ENCODE measurements around the gene FAT1. TPM values are rescaled to one million over a fixed set of nuclear protein-coding genes. Genes with fewer than 3 reads are reported as not detected.

The FAT1 gene
- total RNA-seq, 1 donor from 2014 or later: 106 TPM

DNA sequence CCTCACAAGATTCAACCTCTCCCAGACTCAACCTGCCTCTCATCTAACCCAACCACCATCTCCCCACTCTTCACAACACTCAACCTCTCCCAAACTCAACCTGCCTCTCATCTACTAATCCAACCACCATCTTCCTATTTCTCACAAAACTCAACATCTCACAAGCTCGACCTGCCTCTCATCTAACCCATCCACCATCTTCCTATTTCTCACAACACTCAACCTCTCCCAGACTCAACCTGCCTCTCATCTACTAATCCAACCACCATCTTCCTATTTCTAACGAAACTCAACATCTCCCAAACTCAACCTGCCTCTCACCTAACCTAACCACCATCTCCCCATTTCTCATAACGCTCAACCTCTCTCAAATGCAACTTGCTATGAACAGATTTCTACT is 29.8 kb downstream of the FAT1 start:
- H3K27me3 ChIP-seq (ENCODE audit: low read depth): no peaks in the 10 kb centered on the region
- H3K27ac ChIP-seq: no peak overlapping the region
- intact Hi-C loops (cut with DNase I): no loop called here

DNA sequence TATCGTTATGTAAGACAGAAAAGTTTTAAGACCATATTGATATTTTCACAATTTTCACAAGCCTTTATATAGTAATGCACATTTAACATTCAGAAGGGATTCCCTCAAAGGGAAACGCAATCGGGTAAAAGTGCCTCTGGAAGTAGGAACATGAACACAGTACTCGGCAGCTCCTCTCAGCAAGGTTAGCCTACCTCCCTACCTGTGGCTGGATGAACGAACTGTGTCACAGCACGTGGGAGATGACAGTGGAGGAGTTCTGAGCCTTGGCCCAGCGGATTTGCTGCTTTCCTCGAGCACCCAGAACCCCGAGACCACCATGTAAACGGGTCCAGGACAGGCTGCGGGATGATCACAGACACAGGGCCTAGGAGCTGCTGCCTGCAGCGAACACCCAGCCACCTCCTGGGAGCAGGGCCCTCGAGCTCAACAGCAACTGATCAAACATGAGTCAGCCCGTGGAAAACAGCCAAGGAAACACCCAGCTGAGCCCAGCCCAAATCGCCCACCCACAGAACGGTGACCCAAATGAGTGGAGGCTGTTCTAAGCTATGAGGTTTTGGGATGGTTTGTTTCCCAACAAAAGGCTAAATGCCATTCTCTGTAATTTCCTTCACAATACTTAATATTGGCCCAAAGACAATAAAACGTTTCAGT is 30.4 kb downstream of the FAT1 start:
- Histone ChIP-seq H3K4me1 (peaks cover 17% of the 10 kb centered on the region), H3K4me3 (no peak overlapping the region), H3K27ac (peak overlapping the region; percentile 7), H3K9me3 (no peaks in the 10 kb centered on the region), H3K27me3 (ENCODE audit: low read depth) (no peaks in the 10 kb centered on the region), H3K36me3 (no peaks in the 10 kb centered on the region)
- TF ChIP-seq, protein P1, sequence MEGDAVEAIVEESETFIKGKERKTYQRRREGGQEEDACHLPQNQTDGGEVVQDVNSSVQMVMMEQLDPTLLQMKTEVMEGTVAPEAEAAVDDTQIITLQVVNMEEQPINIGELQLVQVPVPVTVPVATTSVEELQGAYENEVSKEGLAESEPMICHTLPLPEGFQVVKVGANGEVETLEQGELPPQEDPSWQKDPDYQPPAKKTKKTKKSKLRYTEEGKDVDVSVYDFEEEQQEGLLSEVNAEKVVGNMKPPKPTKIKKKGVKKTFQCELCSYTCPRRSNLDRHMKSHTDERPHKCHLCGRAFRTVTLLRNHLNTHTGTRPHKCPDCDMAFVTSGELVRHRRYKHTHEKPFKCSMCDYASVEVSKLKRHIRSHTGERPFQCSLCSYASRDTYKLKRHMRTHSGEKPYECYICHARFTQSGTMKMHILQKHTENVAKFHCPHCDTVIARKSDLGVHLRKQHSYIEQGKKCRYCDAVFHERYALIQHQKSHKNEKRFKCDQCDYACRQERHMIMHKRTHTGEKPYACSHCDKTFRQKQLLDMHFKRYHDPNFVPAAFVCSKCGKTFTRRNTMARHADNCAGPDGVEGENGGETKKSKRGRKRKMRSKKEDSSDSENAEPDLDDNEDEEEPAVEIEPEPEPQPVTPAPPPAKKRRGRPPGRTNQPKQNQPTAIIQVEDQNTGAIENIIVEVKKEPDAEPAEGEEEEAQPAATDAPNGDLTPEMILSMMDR (IDR thresholded peaks at IDR 0.05): no peak
- intact Hi-C loops (cut with DNase I): no loop called here
- peak; percentile 85 to 91 for ATAC-seq
- peak; percentile 58 for DNase-seq

More for the DNA sequence above, 29.8 kb downstream of the FAT1 start:
- ATAC-seq: peak in 1 of 2 donors; percentile 20
- Histone ChIP-seq H3K4me3 (no peak overlapping the region), H3K9me3 (no peaks in the 10 kb centered on the region), H3K36me3 (no peaks in the 10 kb centered on the region), H3K4me1 (peaks cover 11% of the 10 kb centered on the region)
- TF ChIP-seq, protein P1 (IDR thresholded peaks at IDR 0.05): no peak
- DNase-seq: no peak

DNA sequence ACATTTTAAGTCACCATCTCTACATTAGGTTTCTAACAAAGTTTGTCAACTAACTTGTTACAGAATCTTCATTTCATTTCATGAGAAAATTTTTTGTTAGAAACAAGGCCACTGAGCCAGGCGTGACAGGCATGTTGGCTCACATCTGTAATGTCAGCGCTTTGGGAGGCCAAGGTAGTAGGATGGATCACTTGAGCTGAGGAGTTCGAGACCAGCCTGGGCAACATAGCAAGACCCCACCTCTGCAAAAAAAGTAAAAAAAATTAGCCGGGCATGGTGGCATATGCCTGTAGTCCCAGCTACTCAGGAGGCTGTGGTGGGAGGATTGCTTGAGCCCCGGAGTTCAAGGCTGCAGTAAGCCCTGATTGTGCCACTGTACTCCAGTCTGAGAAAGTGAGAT is 32.3 kb downstream of the FAT1 start:
- TF ChIP-seq, protein P1 (IDR thresholded peaks at IDR 0.05): no peak
- DNase-seq (no peak), ATAC-seq (no peak)
- intact Hi-C loops (cut with DNase I): no loop called here
- Histone ChIP-seq H3K27ac (no peak overlapping the region), H3K27me3 (ENCODE audit: low read depth) (no peaks in the 10 kb centered on the region), H3K9me3 (no peaks in the 10 kb centered on the region), H3K4me1 (peaks cover 18% of the 10 kb centered on the region), H3K36me3 (no peaks in the 10 kb centered on the region), H3K4me3 (no peak overlapping the region)

DNA sequence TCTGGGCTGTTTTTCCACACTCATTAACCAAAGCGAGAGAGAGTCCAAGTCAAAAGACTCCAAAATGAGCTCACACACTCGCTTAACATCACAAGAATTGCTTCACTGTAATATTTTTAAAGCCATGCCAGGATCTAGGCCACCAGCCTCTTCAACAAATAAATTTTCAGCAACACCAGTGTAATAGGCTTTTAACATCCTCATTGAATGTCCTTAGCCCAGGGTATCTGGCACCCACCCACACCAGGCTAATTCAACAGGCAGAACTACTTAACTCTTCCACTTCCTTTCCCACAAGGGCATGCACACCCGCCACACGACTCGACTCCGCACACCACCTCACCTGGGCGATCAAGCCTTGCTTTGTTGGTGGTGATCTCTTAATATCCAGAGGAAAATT is 34.2 kb downstream of the FAT1 start:
- DNase-seq: peak; percentile 60

DNA sequence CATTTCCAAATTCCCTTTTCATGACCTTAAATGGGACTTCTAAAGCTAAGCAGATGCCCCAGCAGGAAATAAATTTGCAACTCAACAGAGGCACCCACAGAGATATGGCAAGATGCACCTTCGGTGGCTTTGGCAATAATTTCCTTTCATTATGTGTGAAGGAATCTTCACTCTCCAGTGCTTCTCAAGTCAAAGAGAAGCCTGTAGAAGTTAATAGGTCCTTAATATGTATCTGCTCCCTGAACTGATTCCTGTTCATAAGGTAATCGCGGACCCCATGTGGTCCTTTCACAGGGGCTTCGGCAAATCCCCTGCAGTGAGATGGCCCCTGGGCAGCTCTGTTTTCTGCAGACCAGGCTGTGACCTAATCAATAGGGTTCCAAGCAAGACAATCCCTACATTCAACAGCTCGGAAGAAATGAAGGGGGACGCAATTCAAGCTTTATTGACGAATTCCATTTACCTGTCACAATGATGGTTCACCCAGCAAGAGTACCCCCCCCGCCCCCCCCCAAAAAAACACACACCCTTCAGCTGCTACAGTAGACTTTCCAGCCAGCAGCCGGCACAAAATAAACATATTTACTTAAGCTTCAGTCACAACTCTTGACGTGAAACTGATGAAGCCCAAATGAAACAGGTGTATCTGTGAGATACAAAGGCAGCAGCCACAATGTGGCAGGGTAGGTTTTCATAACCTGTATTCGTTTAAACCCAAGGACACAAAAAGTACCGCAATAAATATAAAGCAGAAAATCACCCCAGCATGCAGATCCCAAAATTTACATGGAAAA is 35.3 kb downstream of the FAT1 start:
- peaks cover 19% of the 10 kb centered on the region for H3K4me1 ChIP-seq
- H3K9me3 ChIP-seq: no peaks in the 10 kb centered on the region
- H3K27me3 ChIP-seq (ENCODE audit: low read depth): no peaks in the 10 kb centered on the region
- H3K36me3 ChIP-seq: no peaks in the 10 kb centered on the region
- no peak overlapping the region for H3K4me3 ChIP-seq
- TF ChIP-seq, protein P1 (IDR thresholded peaks at IDR 0.05): no peak
- no peak overlapping the region for H3K27ac ChIP-seq
- ATAC-seq (no peak), DNase-seq (no peak)
- intact Hi-C loops (cut with DNase I): no loop called here

More for the DNA sequence above, 34.2 kb downstream of the FAT1 start:
- Histone ChIP-seq H3K27me3 (ENCODE audit: low read depth) (no peaks in the 10 kb centered on the region), H3K4me3 (no peak overlapping the region), H3K9me3 (no peaks in the 10 kb centered on the region), H3K27ac (no peak overlapping the region), H3K4me1 (peaks cover 21% of the 10 kb centered on the region), H3K36me3 (no peaks in the 10 kb centered on the region)
- TF ChIP-seq, protein P1 (IDR thresholded peaks at IDR 0.05): no peak
- peak; percentile 41 to 67 for ATAC-seq
- intact Hi-C loops (cut with DNase I): no loop called here

Data from lower lobe of right lung (tissue), 2 donors.